T47D (cell line): ENCODE data around the gene METTL25B.

Source experiments
- DNase-seq, 2 experiments: peaks; one replicate each; pipeline versions ENCODE4 v3.0.0 to v3.0.0-alpha.2; 2011 to 2012; ENCODE audit warnings: low read depth in 1 of 2, low spot score in 1 of 2
- JUND ChIP-seq: IDR thresholded peaks from 2 replicates; pipeline ENCODE4 v1.6.1; 2012; ENCODE audit warnings: low read depth
- in situ Hi-C: cut with HindIII; loops from 2 replicates; pipeline ENCODE4 v1.10.0; 2016; ENCODE audit warnings: low sequenced_read_pairs, low pct_unique_long_range_greater_than_20kb

METTL25B gene

DNA sequence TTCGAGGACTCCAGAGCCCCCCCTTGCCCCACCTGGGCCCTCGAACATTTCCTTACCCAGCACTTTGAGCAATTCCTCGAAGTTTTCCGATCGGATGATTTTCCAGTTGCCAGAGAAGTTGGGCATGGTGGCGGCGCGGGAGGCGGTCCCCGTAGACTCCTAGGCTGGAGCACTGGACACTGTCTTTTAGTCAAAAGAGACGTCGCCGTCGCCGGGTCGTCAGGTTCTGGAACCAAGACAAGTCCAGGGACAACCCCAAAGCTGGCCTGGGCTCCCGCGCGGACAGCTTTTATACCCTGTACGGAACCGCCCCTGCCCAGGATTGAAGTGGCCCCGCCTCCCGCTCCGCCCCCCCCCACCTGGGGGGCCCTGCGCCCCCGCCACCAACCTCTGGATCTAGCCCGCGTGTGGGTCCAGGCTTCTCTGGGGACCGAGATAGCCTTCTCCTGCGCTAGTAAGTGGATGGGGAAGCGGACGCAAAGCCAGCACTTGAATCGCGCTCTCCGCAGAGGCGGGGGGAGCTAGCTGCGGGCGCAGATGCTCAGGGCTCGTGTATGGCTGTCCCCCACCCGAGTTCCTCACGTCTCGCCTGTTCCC lies 22.9 kb upstream of the METTL25B start, which contains the start of gene CRABP2:
Gene CRABP2, minus strand, starts transcription at position 263 of the 597 bp plus-strand sequence. Its CDS starts 137 bp downstream, at position 126.
- no peak for TF ChIP-seq JUND
- DNase-seq, result peak in 1 of 2 experiments; percentile 82
- in situ Hi-C loops, result no loop called here

DNA sequence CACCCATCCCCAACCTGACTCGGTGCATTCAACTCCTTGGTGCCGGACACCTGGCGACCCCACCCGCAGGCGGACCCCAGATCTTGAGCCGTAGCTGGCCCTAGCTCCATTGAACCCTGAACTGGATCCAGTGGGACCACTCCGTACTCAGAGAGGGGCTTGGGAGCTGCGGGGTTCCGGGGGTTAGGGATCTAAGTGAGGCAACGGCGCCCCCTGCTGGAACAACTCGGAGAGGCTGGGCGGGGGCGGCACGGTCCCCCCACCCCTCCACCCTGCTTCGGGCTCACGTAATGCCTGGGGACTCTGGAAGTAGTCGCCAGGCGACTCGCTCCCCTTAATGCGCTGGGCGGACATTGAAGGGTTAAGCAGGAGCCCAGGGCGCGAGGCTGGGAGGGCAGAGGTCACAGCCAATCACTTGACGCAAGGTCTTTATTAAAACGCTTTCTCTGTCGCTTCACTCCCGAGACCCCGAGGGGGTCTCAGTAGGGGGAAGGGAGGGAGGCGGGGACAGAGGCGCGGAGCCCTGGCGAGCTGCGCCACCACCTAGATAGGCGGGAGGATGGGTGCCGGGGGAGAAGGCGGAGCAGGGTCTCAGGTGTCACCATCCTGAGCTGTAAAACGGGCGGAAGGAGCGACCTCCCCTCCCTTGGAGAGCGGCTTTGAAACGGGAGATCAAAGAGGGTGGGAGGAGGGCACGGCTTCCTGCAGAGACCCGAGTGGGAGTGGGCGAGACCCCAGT lies 22.2 kb upstream of the METTL25B start:
- DNase-seq, result peak in 1 of 2 experiments; percentile 79

DNA sequence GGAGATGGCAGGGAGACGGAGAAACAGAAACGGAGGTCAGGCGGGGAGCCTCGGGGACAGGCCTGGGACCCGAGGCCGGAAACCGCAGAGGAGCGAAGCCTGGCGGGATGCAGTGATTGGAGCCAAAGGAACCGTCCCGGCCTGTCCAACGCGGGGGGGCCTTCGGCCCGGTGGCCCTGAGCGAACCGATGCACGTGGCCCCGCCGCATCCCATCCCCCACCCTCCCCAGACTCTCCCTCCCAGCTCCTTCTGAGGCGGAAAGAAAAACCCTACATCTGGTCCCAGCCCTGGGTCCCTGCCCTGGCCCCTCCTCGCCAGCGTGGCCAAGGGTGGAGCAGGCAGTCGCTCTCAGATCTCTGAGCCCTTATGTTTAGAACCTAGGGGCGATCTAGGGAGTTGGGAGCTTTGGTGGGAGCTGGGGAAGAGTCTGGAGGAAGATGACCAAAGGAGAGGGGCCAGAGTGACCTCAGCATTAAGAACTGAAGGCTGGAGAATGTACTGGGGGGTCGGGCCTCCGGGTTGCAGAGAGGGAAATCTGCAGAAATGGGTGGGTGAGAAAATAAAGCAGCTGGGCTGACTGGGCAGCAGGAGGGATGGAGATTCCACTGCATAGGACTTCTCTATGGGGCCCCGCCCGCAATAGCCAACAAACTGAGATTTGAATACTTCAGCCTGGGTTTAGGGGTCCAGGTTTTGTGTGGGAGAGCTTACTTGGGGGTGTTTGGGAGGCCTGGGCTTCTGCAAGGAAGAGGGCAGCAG lies 21.4 kb upstream of the METTL25B start:
- DNase-seq, result peak in 1 of 2 experiments; percentile 60
- in situ Hi-C loops, result no loop called here
- TF ChIP-seq JUND, result no peak

More for the DNA sequence above, 22.2 kb upstream of the METTL25B start:
- TF ChIP-seq JUND, result no peak
- in situ Hi-C loops, result no loop called here

DNA sequence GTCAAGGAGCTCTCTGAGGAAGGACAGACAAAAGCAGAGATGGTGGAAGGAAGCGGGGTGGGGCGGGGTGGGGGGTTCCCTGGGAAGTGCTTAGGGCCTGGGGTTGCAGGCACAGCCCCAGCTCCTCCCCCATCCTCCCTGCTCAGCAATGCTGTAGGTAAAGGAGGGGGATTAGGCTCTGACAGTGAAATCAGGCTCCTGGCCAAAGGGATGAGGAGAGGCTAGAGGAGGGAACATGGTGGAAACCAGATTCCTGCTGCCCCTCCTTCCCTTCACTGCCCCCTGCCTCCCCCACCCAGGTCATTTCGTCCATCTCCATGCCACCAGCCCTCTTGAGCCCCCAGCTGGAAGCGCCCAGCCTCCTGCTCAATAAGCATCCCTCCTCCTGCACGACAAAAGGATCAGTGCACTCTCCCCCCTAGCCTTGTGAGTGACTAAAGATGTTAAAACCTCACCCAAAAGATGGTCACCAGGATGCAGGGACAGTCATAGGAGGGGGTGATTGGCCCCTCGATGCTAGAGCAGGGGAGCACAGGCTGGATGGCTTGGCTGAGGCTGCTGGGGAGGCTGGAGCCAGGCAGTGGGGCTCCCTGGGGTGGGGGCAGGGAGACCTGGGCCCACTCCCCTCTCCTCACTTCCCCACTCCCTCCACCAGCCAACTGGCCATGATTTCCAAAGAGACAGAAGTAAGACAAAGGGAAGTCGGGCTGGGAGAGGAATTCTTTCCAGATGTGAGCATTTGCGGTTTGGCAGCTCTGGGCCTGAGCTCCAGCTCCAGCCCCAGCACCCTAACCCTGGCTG lies 20.7 kb upstream of the METTL25B start:
- in situ Hi-C loops, result no loop called here
- no peak for TF ChIP-seq JUND

DNA sequence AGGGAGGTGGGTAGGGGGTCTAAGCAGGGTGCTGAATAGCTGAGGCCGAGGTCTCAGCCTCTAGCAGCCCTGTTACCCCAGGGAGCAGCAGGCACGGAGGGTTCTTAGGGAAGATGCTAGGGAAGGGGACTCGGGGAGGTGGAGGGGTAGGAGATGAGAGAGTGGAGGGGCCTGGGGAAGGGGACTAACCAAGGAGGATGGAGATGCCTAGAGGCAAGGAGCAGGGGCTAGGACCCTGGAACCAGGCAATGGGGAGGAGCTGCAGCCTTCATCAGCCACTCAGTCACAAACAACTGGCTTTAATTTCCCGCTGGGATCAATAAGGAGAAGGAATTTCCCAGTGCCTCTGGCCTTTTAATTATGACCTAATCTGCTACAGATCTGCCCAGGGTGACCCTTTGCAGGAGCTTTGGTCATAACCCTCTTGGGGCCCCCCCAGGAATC lies 20.0 kb upstream of the METTL25B start:
- in situ Hi-C loops, result no loop called here
- DNase-seq, result no peak
- no peak for TF ChIP-seq JUND

More for the DNA sequence above, 20.7 kb upstream of the METTL25B start:
- DNase-seq, result no peak

DNA sequence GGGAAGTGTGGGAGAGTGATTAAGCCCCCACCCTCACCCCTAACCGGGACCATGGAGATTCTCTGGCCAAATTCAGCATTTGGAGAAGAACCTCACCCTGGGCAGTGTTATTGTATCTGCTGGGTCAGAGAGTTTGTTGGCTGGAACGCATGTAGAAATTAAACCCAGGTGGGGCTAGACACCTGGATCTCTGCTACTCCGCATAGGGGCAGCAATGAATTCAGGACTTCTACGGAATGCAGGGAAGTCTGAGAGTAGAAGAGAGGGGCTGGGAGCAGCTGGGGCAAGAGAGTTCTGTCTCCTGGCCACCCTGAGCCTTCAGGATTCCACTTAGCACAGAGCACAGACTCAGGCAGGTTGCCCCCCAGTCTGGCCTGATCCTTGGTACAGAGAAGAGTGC lies 19.2 kb upstream of the METTL25B start:
- in situ Hi-C loops, result no loop called here

DNA sequence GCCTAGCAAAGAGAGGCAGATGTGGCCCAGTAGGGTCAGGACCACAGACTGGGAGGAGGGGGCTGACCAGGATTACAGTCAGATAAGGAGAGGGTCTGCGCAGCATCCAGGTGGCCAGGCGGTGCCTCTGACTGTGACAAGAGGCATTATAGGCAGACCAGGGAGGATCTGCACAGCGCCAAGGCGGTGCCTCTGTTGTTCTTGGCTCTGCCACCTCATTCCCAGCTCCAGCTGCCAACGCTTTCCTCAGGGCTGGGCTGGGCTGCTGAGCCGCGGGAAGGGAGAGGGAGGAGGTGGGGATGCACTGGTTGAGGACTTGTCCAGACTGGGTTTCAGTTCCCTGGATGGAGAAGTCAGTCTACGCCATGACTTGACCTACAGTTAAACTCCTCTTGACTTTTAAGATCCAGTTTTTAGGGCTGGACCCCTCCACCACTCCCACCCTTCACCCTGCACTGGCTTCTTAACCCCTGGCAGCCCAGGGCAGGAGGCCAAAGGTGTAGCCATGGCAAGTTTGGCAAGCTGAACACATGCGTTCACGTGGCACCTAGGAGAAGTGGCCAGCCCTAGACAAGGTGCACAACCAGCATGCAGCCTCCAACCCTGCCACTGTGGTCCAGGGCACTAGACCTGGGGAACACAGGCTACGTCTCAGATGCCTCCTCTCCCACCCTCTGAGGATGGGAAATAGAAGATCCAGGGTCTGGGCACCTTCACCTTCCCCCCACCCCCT lies 18.3 kb upstream of the METTL25B start:
- TF ChIP-seq JUND, result no peak
- peak in 1 of 2 experiments; percentile 87 for DNase-seq
- in situ Hi-C loops, result no loop called here

More for the DNA sequence above, 19.2 kb upstream of the METTL25B start:
- no peak for DNase-seq
- TF ChIP-seq JUND, result no peak

DNA sequence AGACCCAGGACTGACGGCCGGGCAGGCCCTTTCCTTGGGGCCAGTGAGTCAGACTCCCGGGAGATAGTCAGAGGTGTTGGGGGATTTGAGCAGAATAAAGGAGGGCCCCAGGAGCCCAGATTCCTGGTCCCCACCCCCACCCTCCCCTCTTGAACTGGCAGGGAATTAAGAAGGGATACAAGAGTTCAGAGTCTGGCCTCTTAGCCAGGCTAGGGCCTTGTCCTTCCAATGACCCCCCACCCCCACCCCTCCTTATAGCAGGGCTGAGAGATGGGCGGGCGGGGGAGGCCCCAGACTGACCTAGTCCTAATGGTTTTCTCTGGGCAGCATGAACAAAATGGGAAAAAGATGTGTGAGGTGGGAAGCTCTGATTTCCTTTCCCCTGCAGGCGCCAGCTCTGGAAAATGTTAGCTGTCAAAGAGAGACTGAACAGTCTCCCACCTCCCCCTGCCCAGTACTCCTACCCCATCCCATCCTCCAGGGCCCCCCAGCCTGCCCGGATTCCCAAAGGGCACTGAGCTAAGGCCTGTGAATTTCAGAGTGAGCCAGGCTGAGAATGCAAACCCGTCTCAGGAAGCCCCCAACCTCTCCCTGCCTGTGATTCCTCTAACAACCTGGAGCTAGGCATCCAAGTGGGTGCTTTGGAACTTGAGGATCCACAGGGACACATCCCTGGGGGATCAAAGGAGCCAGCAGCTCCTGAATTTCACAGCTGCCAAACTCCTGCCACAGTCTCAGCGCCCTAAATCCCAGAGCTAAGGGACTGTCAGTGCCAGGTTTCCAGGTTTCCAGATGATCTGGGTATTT lies 17.1 kb upstream of the METTL25B start:
- in situ Hi-C loops, result no loop called here
- no peak for TF ChIP-seq JUND
- DNase-seq, result no peak

DNA sequence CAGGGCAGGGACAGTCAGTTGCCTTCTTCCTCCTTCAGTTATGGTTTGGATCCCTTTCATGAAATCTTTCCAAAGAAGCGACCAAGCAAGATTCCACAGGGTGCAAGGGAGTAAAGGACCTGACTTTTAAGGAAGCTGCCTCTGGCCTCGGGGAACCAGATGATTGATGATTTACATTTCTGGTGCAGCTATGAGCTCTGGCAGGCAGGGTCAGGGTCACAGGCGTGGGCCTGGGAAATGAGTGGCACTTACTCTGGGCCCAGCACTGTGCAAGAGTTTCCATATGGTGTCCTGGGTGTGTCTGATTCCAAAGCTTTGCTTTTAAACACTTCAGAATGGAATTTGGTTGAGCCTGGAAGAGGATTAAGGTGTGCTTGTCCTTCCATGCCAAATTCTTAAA lies 15.6 kb upstream of the METTL25B start:
- TF ChIP-seq JUND, result no peak
- in situ Hi-C loops, result no loop called here
- DNase-seq, result peak in 1 of 2 experiments; percentile 93

DNA sequence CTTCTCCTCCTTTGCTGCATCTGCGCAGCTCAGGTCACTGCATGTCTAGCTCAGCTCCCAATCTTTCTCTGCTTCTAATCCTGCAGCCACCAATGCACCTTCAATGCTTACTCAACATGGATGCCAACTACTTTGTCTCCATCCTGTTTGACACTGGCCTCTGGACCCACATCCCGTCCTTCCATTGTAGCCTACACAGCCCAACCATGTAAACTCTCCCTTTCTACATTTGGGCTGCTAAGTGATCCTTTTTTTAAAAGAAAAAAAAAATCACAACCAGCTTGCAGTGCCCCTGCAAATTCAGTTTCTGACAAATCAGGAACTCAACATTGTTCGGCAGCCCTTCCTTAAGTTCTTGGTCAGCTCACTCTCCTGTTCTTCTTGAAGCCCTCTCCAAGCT lies 13.4 kb upstream of the METTL25B start:
- in situ Hi-C loops, result no loop called here
- TF ChIP-seq JUND, result no peak
- no peak for DNase-seq

DNA sequence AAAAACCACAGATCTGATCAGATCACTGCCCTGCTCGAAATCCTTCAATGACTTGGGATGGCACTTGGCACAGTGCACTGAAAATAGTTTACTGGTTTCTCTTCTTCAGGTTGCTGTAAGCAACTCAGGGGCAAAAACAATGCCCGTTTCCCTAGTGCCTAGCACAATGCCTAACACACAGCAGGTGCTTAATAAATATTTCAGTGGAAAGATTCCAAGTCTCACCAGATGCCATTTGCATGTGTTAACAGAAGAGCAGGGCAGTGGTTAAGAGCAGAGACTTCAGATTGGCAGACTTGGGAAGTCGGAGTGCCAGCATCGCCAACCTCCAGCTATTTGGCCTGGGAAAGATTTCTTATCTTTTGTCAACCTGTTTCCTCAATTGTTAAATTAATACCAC lies 10.9 kb upstream of the METTL25B start:
- DNase-seq, result peak in 1 of 2 experiments; percentile 74
- in situ Hi-C loops, result no loop called here
- no peak for TF ChIP-seq JUND
